Limb (tissue), 2 donors: ENCODE results near the gene GSAP.
A peak's percentile ranks its signal among the peaks of the same experiment; 100 is the strongest.
"Not testable (repeated sequence)": the region's sequence is repeated elsewhere in the genome, so short reads cannot be mapped to it uniquely, and the experiment has no call there.

Experiments used
- DNase-seq, 2 donors: peaks; one replicate each; pipeline ENCODE4 v3.0.0-alpha.2; 2016; ENCODE audit errors: extremely low spot score in 2 of 2

GSAP gene

GRCh38 chr7:77415823-77416620 lies at the start of gene GSAP:
GSAP (minus strand) TSS chr7:77416349; CDS start chr7:77416321, 28 bp downstream.
- DNase-seq, result peak in 1 of 2 donors; percentile 61

- no peak for DNase-seq
Measured at GRCh38 chr7:77465256-77465655, 49.1 kb upstream of the GSAP start.

GRCh38 chr7:77464589-77464988 lies 48.4 kb upstream of the GSAP start:
- DNase-seq, result no peak

- DNase-seq, result not testable (repeated sequence)
Measured at GRCh38 chr7:77463632-77464031, 47.5 kb upstream of the GSAP start.

DNA sequence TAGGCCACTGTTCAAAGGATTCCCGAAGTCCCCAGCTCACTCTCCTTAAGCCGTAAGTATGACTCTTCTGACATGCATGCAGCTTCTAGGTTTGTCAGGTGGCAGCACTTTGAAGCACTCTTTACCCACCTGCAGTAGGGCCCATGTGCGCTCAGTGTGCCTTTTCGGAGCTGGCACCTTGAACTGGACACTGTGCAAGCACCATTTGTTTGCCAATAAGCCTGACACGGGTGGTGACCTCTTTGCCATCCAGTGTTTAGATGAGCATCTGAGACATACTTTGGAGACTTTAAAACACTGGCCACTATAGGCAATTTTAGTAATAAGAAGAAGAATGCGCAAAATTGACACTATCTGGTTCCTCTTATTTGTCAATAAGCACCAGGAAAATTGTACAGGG lies 45.7 kb upstream of the GSAP start:
- no peak for DNase-seq

DNA sequence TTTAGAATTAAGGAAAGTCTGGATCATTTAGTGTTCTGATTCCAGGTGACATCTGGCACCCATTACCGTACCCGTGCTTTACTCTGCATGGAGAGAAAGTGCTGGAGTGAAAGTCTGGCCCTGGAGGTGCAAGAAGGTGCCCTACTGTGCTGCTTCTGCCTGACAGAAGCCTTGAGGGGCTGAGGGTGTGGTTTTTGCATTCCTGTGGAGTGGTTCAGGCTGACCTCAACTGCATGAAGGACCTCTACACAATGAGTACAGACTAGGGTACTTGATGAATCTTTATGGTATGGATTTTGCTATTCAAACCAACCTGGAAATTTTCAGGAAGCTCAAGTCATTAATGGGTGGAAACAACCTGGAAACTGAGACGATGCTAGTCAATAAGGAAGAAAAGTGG lies 45.1 kb upstream of the GSAP start:
- DNase-seq, result no peak

- no peak for DNase-seq
Measured at GRCh38 chr7:77460057-77460486, 43.9 kb upstream of the GSAP start.

DNA sequence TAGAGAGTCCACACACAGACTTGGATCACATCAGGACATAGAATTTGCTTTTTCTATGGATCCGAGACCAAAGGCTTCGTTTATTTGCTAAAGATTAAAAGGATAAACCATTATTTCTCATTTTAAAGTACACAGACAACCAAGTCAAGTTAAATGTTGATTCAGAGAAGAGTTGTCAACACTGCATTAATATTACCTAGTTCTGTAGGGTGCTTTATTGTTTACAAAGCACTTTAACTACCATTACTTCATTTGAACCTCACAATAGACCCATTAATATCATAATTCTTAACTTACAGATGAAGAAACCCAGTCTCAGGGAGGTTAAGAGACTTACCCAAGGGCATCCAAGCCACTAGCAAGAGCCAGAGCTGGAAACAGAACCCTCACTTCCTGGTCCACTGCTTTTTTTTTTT lies 43.2 kb upstream of the GSAP start:
- DNase-seq, result no peak

GRCh38 chr7:77458786-77459185 lies 42.6 kb upstream of the GSAP start:
- no peak for DNase-seq

DNA sequence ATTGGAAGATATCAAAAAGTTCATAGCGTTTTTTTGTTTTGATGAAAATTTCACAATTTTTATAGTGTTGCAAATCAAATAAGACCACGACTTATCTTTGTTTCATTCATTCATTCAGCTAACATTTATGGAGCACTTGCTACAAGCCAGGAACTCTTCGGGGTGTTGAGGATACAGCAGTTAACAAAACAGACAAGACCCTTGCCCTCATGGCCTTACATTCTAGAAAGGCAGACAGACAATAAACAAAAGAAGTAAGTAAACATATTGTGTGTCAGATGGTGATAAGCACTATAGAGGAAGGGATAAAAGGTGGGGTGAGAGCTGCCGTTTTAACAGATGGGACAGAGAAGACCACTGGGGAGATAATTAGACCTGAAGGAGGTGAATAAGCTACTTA lies 41.6 kb upstream of the GSAP start:
- no peak for DNase-seq

GRCh38 chr7:77456696-77457095 lies 40.5 kb upstream of the GSAP start:
- no peak for DNase-seq

DNA sequence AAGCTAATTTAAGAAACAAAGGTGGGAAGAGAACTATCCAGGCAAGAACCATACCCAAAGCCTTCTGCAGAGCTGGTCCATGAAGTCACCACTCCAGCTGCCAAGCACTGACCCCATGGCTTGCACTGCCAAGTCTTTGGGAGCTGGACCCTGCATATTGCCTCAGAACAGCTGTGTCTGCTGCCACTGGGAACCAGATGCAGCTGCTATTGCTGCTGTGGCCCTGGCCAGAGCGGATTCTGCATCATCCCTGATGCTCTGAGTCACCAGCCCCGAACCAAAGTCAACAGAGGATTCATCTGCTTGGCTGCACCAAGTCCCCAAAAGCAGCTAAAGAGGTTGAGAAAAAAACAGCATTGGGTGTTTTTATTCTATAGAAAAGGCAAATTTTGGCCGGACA lies 39.2 kb upstream of the GSAP start:
- DNase-seq, result no peak

DNA sequence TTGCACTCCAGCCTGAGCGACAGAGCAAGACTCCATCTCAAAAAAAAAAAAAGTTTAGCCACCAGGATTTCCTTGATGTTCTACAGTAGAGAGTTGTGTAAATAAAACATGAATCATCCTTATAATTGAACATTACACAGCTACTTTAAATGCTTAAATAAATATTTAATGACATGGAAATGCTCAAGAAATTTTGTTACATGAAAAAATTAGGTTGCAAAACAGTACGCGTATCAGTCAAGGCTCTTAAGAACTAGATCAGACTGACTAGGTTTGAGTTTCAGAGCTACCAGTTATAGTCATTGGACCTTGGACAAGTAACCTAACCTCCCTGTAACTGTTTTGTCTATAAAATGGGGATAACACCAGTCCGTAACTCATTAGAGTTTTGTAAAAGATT lies 38.7 kb upstream of the GSAP start:
- DNase-seq, result no peak

GRCh38 chr7:77453531-77453930 lies 37.4 kb upstream of the GSAP start:
- no peak for DNase-seq

GRCh38 chr7:77451950-77452349 lies 35.8 kb upstream of the GSAP start:
- DNase-seq, result not testable (repeated sequence)

DNA sequence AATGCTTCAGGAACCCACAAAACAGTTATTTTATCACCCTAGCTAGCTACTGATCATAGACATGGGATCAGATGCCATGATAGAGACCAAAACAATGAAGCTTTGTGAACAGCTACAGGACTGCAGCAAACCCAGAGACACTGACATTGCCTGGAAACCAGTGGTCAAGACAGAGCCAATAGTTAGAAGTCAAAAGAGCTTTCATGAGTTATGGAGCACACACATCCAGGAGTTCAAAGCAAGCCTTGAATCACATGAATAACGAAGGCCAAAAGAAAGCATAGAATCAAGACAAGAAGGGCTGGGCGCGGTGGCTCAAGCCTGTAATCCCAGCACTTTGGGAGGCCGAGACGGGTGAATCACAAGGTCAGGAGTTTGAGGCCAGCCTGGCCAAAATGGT lies 34.5 kb upstream of the GSAP start:
- DNase-seq, result no peak

DNA sequence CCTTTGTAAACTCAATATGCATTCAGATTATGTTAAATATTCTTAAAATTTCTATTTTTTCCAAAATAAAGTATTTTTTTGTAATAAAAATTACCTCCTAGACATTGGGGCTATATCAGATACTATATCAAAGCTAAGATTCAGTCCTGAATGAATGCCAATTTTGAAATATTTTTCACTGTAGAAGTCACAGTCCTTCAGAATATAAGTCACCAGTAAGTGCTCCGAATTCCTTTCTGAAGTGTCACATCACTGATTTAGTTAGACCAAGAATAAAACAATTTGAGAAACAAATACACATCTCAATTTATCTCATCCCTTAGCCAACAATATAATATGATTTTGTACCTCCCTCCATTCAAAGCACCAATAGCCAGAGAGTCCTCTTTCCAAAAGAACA lies 33.9 kb upstream of the GSAP start:
- DNase-seq, result no peak

DNA sequence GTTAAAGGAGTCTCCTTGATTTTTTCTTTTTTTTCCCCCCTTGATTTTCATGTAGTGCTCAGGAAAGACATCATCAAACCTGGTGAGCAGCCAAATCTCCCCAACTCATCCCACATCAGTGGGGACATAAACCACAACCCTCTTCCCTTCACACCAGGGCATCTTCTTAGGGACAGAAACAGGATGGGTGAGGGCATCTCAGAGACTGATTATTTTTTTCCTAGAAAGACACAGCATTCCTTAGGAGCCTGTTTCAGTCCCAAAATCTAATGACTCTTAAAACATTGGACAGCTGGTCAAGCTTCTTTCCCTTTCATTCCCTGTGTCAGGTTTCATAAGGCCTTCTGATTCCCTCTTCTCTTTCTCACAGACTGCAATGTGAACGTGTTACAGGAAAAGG lies 31.5 kb upstream of the GSAP start:
- no peak for DNase-seq

- peak; percentile 37 to 65 for DNase-seq
Measured at GRCh38 chr7:77444123-77444522, 28.0 kb upstream of the GSAP start.

- DNase-seq, result no peak
Measured at GRCh38 chr7:77443042-77443441, 26.9 kb upstream of the GSAP start.

DNA sequence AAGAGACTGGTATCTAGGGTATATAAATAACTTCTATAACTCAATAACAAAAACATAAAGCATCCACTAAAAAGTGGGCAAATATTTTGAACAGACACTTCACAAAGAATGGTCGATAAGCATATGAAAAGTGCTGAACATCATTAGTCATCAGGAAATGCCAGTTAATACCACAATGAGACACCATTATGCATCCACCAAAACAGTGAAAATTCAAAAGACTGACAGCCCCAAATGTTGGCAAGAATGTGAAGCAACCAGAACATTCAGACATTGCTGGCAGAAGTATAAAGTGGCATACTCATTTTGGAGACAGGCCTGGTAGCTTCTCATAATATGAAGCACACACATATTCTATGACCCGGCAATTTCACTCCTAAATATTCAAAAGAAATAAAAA lies 26.5 kb upstream of the GSAP start:
- no peak for DNase-seq

- DNase-seq, result no peak
Measured at GRCh38 chr7:77441046-77441445, 24.9 kb upstream of the GSAP start.

GRCh38 chr7:77439572-77439971 lies 23.4 kb upstream of the GSAP start:
- DNase-seq, result no peak

DNA sequence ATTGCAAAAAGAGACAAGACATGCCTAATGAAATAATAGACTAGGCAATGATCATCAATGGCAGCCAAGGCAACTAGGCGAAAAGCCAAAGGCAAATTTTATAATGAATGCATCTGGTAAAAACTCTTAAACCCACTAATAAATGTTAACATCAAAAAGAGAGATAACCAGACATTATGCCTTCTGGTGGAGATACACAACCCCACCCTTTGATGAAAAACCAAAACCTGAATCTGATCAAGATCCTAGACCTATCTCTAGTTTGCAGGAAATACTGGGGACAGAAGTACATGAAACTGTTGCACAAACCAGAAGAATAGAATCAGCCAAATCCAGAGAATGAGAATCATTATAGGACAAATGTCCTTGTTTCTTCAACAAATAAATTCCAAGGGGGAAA lies 22.0 kb upstream of the GSAP start:
- DNase-seq, result no peak
